ENCODE measurements around the gene KPNA2. TPM values are rescaled to one million over a fixed set of nuclear protein-coding genes. Genes with fewer than 3 reads are reported as not detected.

Gene KPNA2
- total and polyA plus RNA-seq, 7 donors = 7.4 to 63.6 (median 16.1) TPM

DNA sequence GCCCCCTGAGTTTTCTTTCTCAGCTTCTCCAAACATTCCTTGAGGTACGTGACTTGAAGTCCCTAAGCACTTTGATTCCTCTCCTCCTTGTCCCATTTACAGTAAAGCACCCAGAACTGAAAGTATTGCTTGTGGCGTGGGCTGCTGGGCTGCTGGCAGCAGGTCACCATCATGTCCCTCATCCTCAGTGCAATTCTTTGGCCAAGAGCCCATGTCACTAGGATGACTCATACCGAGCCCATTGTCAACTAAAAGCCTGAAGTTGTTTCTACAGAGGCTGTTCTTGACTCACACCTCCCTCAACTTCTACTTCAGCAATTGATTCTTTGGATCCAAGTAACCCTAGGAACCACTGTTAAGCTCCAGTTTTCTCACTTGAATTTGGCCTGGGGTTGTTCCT, 54.3 kb downstream of the KPNA2 start:
- Histone ChIP-seq H3K9me3 (no peaks in the 10 kb centered on the region), H3K27me3 (no peaks in the 10 kb centered on the region), H3K4me3 (no peak overlapping the region), H3K27ac (no peak overlapping the region), H3K4me1 (no peaks in the 10 kb centered on the region), H3K36me3 (no peaks in the 10 kb centered on the region)
- no peak for DNase-seq
- TF ChIP-seq POLR2A (IDR thresholded peaks at IDR 0.05) = no peak
- TF ChIP-seq, protein P1, sequence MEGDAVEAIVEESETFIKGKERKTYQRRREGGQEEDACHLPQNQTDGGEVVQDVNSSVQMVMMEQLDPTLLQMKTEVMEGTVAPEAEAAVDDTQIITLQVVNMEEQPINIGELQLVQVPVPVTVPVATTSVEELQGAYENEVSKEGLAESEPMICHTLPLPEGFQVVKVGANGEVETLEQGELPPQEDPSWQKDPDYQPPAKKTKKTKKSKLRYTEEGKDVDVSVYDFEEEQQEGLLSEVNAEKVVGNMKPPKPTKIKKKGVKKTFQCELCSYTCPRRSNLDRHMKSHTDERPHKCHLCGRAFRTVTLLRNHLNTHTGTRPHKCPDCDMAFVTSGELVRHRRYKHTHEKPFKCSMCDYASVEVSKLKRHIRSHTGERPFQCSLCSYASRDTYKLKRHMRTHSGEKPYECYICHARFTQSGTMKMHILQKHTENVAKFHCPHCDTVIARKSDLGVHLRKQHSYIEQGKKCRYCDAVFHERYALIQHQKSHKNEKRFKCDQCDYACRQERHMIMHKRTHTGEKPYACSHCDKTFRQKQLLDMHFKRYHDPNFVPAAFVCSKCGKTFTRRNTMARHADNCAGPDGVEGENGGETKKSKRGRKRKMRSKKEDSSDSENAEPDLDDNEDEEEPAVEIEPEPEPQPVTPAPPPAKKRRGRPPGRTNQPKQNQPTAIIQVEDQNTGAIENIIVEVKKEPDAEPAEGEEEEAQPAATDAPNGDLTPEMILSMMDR (IDR thresholded peaks at IDR 0.05) = no peak
- TF ChIP-seq POLR2AphosphoS5 (IDR thresholded peaks at IDR 0.05) = no peak
- no peak for TF ChIP-seq EP300 (IDR thresholded peaks at IDR 0.05)
- intact Hi-C loops (cut with DNase I) = no loop called here
- WGBS, 2 donors = 14 to 49% methylated on average over 3 of the region's 3 CpGs

DNA sequence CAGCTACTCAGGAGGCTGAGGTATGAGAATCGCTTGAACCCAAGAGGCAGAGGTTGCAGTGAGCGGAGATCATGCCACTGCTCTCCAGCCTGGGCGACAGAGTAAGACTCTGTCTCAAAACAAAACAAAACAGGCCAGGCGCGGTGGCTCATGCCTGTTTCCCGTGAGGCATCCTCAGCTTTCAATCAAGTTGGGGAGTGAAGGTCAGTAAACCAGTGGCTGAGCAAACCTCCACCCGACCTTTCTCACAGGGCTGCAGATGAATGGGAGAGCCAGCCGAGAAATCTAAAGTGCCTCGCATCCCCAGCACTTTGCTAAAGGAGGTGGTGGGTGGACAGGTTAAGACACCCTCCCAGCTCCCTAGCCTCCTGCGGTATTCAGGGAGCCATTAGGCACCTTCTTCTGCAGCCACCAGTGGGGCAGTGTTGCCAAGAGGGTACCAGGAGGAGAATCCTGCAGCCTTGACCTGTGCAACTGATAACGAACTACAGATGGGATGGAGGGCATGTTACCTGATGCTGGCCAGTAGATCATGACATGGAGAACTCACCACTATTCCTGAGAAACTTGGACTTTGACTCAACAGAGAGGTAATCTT, 59.0 kb downstream of the KPNA2 start:
- DNase-seq = no peak
- H3K36me3 ChIP-seq = no peaks in the 10 kb centered on the region
- H3K4me3 ChIP-seq = no peak overlapping the region
- H3K27ac ChIP-seq = no peak overlapping the region
- TF ChIP-seq POLR2AphosphoS5 (IDR thresholded peaks at IDR 0.05) (no peak), POLR2A (IDR thresholded peaks at IDR 0.05) (no peak), EP300 (IDR thresholded peaks at IDR 0.05) (no peak)
- TF ChIP-seq, protein P1 (IDR thresholded peaks at IDR 0.05) = no peak
- H3K9me3 ChIP-seq = no peaks in the 10 kb centered on the region
- 92 to 93% methylated on average over 11 of the region's 11 CpGs for WGBS, 2 donors
- no peaks in the 10 kb centered on the region for H3K4me1 ChIP-seq
- no peaks in the 10 kb centered on the region for H3K27me3 ChIP-seq
- intact Hi-C loops (cut with DNase I) = no loop called here

DNA sequence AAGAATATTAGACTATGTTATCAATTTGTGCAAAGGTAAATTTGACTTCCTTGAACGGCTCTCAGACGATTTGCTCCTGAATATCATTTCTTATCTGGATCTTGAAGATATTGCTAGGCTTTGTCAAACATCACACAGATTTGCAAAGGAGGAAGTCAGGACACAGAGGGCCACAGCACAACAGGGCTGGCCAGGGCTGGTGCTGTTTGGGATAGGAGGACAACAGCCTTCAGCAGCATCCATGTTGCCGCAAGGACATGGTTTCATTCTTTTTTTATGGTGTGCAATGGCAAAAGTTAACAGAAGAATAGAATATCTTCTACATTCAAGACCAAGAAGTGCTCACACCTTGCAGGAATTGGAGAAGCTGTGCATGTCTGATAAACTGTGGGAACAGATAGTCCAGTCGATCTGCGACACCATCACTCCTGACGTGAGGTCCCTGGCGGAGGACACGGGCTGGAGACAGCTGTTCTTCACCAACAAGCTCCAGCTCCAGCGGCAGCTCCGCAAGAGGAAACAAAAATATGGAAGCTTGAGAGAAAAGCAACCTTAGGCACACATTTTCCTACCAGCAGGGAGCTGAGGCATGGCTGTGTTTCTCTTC, 59.8 kb downstream of the KPNA2 start:
- intact Hi-C loops (cut with DNase I) = no loop called here
- no peak for DNase-seq
- no peak overlapping the region for H3K27ac ChIP-seq

DNA sequence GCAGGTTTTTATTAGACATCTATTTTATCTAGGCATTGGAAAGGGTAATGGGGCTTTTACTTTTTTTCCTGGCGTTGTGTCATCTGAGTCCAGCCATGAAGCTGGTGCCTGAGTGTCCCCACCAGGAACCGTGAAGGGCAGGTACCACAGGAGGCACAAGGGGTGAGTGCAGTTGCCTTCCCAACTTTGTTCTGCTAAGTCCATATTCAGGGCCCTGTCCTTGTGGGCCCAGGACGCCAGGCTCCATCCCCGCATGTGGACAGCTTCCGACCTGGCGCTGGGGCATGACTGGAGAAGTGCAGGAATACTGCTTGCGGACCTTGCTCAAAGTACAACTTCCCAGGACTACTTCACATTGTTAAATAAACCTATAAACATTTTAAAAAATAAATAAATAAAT, 60.6 kb downstream of the KPNA2 start:
- WGBS, 2 donors = 96 to 97% methylated on average over 7 of the region's 7 CpGs

More for the DNA sequence above, 59.8 kb downstream of the KPNA2 start:
- Histone ChIP-seq H3K36me3 (no peaks in the 10 kb centered on the region), H3K27me3 (no peaks in the 10 kb centered on the region), H3K4me1 (no peaks in the 10 kb centered on the region), H3K4me3 (no peak overlapping the region), H3K9me3 (no peaks in the 10 kb centered on the region)
- WGBS, 2 donors = 80 to 88% methylated on average over 10 of the region's 10 CpGs
- TF ChIP-seq, protein P1 (IDR thresholded peaks at IDR 0.05) = no peak
- TF ChIP-seq EP300 (IDR thresholded peaks at IDR 0.05) (no peak), POLR2A (IDR thresholded peaks at IDR 0.05) (no peak), POLR2AphosphoS5 (IDR thresholded peaks at IDR 0.05) (no peak)

More for the DNA sequence above, 60.6 kb downstream of the KPNA2 start:
- no peaks in the 10 kb centered on the region for H3K27me3 ChIP-seq
- H3K36me3 ChIP-seq = no peaks in the 10 kb centered on the region
- no peak for DNase-seq
- peaks cover 0 to 4% (median 3%) of the 10 kb centered on the region in 4 donors for H3K4me1 ChIP-seq
- TF ChIP-seq, protein P1 (IDR thresholded peaks at IDR 0.05) = no peak
- TF ChIP-seq POLR2A (IDR thresholded peaks at IDR 0.05) (no peak), POLR2AphosphoS5 (IDR thresholded peaks at IDR 0.05) (no peak), EP300 (IDR thresholded peaks at IDR 0.05) (no peak)
- intact Hi-C loops (cut with DNase I) = no loop called here
- no peak overlapping the region for H3K4me3 ChIP-seq
- H3K27ac ChIP-seq = no peak overlapping the region
- H3K9me3 ChIP-seq = no peaks in the 10 kb centered on the region

Other genes starting within 250 kb of the KPNA2 start
- gene BPTF, start 210.2 kb upstream of the KPNA2 start, total RNA-seq = 10 to 100 TPM; 64.6 to 91.1 (median 82.8) TPM
- gene BPTF, start 210.2 kb upstream of the KPNA2 start, polyA plus RNA-seq = 10 to 100 TPM in 1 of 3 donors, 1 to 10 TPM in 2; 8.4 to 30.8 (median 8.8) TPM
- 10 to 100 TPM in 1 of 4 donors, 1 to 10 TPM in 3; 1.4 to 12.5 (median 5.1) TPM for gene C17orf58, start 39.3 kb upstream of the KPNA2 start, total RNA-seq
- 10 to 100 TPM in 2 of 3 donors, 1 to 10 TPM in 1; 8.3 to 24.7 (median 22.2) TPM for gene C17orf58, start 39.3 kb upstream of the KPNA2 start, polyA plus RNA-seq
- gene AMZ2, start 212.3 kb downstream of the KPNA2 start, total RNA-seq = 10 to 100 TPM; 55.9 to 80.1 (median 62.8) TPM
- 10 to 100 TPM; 30.8 to 34.7 (median 34.2) TPM for gene AMZ2, start 212.3 kb downstream of the KPNA2 start, polyA plus RNA-seq

Measured in sigmoid colon (tissue), 7 donors.